HG02678 (cell line): ENCODE data around the gene PSME2.

ENCODE experiments used
- ATAC-seq: cut with Tn5 transposase; IDR thresholded peaks from one replicate; pipeline ENCODE4 v1.9.1; 2021; ENCODE audit warnings: mild to moderate bottlenecking, moderate library complexity; ENCODE audit not compliant: unreplicated experiment

Gene PSME2, protein sequence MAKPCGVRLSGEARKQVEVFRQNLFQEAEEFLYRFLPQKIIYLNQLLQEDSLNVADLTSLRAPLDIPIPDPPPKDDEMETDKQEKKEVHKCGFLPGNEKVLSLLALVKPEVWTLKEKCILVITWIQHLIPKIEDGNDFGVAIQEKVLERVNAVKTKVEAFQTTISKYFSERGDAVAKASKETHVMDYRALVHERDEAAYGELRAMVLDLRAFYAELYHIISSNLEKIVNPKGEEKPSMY

DNA sequence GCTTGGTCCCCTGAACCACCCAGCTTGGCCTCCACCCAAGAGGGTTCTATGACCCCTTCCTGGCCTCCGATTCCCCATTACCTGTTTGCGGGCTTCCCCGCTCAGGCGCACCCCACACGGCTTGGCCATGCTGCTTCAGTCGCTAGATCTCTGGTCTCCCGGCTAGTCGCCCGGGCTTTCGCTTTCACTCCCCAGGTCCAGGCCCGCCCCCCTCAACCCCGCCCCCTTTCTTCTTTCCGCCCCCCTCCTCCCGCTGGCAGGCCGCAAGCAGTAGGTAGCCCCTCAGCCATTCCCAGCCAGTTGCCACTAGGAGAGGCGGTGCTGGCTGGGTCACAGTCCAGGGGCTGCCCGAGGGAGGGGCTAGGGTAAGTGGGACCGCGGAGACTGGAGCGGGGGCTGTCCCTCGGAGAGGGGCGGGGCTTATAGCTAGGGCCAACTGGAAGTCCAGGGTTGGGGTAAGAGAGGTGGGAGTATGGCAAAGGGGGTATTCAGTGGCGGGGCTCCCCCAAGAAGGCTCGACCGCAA lies at the start of gene PSME2:
TSS of gene PSME2 (minus strand) at position 158 of the 525 bp plus-strand sequence. CDS start at position 129, 29 bp downstream.
- ATAC-seq: peak; percentile 59

DNA sequence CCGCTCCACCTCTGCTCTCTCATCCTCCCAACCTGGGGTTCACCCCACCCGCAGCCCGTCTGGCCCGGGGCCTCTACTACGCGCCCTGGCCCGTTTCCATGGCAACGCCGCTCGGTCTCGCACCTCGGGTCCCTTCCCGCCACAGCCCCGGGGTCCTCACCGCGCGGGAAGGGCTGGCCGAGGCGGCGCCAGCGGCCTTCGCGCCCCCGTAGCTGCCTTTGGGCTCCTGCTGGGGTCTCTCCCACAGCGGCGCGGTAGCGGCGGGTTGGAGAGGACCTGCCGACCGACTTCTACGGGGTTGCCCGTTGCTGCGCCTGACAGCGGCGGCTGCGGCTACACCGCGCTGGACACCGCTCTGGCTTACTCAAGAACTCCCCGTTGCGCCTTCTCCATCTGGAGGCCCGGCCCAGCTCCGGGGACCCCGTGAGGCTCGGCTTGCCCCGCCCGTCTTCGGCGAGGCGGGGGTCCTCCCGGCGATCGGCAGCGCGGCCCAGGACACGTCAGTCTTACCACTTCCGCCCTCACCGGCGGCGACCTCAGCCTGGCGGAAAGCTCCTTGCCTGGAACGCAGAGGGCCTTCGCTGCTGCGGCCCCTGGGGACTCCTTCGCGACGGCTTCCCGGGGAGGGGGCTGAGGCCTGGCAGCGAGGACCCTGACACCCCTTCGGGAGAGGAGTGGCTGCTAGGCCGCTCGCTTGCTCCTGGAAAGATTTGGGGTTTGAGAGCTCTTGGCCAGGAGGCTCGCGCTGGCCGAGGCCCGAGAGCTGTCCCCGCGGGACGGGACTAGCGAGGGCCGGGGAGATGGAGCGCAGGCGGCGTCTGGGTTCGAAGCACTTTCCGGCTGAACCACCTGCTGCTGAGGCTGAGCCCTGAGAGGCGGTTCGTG lies 49.0 kb upstream of the PSME2 start, which contains the start of gene TM9SF1:
TSS of gene TM9SF1 (minus strand) at position 256 of the 885 bp plus-strand sequence. CDS start 422 bp downstream, outside the sequence.
- ATAC-seq: peak; percentile 81

DNA sequence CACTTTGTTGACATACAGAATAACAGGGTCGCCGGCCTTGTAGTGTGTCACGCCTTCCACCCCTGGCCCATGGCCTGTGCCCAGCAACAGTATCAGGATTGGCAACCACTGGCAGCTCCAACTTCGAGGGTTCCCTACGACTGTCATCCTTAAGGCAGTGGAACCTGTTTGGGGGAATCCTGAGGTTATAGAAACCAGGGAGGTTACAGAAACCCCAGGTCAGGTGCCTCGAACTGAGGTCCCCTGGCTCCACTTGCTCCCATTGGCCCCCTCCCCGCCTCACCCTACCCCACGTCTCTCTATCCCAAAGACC lies 48.4 kb upstream of the PSME2 start:
- ATAC-seq: no peak

DNA sequence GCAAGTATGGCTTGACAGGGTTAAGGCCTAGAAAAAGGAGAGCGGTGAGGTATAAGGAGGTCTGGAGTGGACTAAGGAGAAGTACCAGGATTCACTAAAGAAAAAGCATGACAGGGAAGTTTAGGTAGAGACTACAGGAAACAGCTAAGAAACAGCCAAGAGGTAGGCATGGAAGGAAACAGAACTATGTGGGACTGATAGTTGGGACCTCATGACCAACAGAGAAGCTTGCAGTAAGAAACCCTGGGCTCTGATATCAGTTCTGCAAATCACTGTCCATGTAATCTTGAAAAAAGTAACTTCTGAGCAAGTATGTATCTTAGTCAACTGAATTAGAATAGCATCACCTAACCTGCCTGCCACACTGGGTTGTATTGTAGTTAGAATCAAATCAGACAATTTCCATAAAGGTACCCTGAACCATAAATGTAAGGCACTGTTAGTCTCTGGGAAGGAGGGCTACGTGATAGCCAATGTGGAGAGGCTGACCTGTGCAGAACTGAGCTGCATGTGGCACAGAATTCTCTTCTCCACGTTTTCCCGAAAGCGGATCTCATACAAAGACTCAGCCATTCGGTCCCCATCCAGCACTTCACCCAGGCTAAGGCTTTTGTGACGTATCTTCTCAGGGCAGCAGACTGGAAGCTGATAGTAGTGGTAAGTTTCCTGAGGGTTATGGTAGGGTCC lies 47.9 kb upstream of the PSME2 start:
- ATAC-seq: no peak

DNA sequence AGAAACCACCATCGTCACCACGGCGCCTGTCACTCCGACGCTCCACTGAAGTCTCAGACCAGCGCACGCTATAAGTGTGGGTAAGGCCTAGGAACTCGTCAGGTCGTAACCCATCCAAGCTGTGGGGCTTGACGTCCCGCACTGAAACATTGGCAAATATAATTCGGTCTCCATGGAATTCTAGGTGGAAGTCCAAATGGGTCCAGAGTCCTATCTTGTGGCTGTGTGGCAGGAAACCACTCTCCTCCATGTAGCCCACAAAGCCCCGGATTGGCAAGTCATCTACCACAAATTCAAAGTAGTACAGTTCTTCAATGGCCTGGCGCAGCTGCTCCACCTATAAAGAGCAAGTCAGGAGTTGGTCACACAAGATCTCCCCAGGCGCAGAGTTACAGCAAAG lies 46.5 kb upstream of the PSME2 start:
- no peak for ATAC-seq

DNA sequence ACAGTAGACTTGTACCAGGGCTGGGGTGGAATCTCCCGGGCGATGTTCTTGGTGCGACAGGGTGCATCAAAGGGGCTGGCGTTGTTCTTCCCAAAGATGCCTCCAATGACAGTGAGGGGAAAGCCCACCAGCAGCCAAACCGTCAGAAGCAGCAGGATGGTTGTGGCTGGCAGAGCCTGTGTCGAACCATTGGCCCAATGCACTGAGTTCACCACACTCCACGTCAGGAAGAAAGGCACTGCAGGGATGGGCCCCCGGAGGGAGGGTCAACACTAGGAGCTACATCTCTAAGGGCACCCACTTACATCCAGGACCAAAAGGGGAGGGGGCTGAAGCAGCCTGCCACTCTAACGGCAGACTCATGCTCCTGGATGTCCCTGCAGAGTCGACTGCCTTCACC lies 44.0 kb upstream of the PSME2 start:
- ATAC-seq: no peak

DNA sequence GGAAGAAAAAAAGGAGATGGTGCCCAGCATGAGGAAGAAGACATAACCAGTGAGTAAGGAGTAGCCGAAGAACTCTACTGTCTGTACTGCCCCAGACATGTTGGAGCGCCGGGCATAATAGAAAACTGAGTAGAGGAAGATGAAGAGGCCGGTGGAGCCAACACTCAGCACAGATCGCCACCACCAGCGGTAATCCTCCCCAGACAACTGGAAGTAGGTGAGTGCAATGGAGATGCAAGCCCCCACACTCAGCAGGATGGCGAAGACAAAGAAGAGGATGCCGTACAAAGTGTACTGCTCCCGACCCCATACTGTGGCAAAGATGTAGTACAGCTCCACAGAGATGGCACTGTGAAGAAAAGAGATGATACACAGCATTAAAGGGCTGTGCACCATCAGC lies 43.0 kb upstream of the PSME2 start:
- ATAC-seq: no peak

DNA sequence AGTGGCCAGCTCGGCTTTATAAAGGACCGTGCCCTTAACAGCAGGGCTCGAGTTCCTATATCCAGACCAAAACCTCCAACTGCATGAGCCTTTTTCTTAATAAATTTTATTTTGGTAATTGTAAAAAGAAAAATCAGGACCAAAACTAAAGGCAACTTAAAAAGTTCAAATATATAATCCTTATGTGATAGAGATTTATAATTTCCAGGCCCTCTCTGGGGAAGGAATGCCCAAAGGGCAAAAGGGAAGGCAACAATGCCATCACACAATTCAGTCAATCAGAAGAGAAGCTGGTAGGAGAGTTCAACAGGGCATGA lies 42.6 kb upstream of the PSME2 start:
- no peak for ATAC-seq

DNA sequence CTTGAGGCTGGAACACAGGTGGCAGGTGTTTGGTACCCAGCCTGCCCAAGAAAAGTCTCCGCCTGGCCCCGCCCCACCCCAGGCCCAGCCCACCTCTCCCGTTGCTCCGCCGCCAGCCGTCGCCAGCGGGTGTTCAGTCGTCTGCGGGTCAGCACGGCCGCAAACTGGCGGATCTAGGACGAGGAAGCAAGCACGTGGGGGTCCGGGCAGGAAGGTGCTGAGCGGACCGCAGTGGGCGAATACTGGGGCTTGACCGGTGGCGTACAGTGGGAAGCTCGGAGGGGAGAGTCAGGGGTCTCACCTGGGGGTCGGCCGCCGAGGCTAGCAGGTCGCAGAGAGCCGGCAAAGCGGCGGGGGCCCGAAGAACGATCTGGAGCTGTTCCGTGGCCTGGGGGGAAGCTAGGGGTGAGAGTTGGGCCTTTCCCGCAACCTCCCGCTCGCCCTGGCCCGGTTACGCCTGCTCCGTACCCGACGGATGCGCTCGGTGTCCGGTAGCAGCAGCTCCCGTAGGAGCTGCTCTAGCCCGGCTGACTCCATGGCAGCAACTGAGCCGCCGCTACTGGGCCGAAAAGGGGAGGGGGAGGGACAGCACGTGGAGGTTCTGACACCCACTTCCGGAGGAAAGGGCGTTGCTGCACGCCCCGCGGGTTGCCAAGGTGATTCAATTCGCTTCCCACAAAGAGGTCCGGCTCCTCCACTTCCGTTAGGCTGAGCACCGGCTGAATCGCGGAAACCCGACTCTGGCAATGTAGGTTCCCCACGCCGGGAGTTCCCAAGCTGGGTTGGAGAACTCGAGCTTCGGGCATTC lies 42.0 kb upstream of the PSME2 start, which contains the start of gene IPO4:
TSS of gene IPO4 (minus strand) at position 566 of the 808 bp plus-strand sequence. CDS start at position 537, 29 bp downstream.
- ATAC-seq: peak; percentile 90

DNA sequence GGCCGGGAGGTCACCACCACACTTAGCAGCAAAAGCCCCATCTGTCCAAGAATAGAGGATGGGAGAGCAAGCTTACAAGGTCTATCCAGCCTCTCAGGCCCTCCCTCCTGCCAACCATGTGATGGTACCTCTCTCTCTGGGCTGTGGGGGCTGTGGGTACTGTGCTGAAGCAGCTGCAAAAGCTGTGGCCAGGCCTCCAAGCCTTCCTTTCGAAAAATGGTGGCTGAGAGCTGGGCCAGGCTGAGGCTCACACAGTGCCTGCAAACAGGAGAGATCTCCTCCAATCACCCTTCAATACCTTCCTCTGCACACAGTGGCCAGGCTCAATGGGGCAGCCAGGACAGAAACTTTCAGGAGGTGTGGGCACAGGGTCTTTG lies 41.1 kb upstream of the PSME2 start:
- no peak for ATAC-seq

DNA sequence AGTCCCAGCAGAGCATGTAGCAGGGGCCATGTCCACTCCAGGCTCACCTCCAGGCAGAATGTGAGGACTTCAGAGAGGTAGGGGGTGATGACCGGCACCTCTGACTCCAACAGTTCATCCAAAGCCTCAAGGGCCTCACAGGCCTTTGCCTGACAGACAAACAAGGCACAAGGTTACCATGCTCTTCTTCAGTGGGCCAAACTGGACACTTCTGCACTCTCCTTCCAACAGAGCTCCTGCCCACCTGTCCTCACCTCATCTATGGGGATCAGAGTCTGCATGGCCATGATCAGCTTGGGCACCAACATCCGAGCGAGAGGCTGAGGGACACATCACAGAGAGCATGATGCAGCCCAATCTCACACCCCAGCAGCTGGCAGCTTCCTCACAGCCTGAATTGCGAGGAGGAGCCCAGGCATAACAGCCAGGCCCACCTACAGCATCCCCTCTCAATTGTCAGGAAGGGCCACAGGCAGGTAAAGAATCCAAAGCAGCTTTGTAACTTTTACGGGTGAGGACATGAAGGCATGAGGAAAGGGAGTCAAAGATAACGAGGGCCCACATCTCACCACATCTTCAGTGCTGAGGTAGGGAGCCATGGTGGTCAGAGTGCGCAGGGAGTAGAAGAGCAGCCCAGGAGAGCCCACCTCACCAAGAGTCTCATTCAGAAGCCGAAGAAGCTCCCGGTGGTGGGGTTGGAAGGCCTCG lies 40.6 kb upstream of the PSME2 start:
- ATAC-seq: no peak

DNA sequence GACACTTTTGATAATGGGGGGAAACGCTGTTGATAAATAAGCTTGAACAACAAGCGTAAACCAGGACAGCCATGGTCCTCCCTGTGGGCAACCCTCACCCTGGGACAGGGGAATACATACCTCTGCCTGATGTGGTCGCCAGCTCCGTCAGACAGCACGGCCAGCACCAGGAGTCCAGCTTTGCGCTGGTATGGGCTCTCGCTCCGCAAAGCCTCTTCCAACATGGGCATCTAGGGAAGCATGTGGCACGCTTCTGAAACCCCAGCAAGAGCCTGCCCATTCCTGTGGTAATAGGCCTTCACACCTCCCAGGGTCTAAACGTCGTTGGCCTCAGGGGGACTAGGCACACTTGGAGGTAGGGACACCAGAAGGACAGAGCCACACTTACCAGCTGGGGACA lies 39.3 kb upstream of the PSME2 start:
- ATAC-seq: no peak

DNA sequence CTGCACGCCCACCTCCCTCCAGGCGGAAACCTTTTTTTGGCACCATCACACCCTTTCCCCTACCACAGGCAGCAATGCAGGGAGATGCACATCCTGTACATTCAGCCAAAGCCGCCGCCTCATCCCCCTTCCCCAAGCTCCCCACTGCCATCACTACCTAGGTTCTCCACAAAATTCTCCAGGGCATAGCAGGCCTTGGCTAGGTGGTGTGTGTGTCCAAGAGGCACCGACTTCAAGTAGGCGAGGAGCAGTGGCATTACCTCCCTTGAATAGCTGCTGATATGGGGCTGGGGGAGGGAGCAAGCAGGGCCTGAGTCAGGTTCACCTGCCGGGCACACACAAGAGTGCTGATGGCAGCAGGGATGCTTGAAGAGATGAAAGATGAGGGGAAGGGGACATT lies 38.6 kb upstream of the PSME2 start:
- no peak for ATAC-seq

DNA sequence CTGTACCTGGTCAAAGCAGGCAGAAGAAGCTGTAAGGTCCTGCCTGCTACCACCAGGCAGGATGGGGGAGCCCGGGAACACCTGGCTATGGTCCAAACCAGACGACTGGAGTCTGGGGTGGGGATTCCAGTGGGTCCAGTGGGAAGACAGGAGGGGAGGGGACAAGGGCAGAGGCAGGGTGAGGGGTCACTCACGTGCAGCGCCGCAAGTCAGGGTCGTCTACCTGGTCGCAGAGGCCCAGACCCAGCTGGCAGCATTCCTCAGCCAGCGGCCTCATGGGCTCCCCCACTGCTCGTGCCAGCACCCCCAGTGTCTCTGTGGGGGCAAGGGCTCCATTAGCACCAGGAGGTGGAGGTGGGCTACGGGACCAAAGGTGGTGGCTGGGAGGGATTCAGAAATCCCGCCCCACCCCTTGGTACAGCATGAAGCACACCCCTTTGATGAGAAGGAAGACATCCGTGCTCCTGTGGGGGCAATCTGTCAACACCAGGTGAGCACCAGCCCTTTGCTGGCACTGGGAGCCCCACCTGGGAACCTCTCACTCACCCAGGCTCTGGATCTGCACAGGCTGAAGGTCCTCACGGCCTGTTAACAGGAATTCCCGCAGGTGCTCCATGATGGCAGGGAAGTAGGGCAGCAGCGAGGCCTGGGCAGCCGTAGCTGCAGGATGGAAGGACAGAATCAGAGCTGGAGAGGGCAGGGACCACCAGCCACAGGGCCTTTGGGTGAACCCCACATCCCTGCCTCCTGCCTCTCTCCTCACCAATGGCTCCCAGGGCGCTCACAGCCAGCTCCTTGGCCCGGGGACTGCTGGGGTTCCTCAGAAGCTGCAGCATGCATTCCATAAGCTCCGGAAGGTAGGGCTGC lies 37.9 kb upstream of the PSME2 start:
- no peak for ATAC-seq

DNA sequence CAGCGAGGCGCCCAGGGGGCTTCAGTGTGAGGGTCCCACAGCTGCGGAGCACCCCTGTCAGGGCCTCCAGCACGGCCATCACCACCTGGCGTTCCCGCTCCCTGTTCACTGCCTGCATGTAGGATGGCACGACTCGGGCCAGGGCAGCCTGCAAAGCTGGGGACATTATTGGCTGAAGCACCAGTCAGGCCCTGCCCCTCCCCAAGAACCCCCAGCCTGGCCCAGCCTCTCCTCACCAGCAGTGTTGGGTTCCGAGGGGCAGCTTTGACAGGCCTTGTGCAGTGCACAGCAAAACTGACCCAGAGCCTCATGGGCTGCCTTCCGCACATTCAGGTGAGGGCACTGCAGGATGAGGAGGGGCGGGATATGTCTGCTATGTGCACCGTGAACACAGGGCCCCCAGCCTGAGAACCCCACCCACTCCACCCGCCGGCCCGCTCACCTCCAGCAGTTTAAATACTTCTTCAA lies 36.6 kb upstream of the PSME2 start:
- no peak for ATAC-seq

DNA sequence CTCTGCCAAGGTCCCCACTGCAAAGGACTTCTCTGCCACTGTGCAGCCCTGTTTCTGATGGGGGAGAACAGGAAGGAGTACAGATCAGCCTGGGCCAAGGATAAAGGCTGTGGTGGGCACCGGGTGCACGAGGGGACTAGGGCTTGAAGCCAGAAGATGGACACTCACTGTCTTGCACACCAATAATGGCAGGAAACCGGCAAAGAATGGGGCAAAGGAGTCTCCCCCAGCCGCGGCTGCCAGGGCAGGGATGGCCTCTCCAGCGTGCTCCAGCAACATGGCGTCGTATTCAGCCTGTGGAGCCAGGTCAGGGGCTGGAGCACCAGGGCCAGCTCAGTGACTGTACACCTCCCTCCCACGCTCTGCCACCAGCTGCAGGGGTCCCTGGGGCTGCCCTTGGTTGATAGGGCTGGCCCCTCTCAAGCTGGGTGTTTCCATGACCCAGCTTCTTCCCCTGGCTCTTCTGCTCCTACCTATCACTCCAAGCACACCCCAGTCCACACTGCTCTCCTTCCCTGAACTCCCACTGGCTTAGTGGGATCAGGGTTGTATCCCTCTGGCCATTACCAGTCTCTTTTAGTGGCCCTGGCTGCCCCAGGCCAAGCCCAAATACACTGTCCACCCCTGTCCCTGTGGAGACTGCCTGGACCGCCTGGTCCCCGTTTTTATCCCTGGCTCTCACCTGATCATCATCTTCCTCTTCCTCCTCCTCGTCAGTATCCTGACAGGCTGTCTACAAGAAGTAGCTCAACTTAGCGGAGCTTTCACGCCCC lies 35.9 kb upstream of the PSME2 start:
- no peak for ATAC-seq

DNA sequence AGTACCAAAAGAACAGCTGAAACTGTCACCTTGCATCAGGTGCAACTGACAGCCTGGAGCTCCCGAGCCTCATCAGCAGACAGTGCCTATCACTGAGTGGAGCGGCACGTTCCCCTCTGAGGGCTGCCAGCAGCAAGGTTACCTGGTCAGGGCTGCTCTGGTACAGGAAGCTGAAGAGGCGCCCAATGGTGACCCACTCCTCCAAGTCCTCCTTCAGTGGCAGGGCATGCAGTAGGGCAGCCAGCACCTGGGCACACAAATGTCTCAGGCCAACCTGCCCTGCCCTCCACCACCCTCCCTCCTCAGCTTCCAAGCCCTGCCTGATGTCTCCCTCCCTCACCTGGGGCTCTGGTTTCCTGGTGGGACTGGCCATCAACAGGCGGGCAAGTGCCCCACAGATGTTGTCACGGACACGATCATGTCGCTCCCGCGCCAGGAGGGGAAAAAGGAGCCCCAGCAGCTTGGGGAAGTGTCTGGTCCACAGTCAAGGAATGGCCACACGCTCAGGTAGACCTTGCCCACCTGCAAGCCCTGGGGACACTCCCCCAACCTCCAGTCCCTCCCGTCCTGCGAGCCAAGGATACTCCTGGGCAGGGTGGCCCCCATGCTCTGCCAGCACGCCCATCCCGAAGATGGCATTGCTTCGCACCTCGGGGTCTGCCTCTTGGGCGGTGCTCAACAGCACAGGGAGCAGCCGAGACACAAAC lies 35.1 kb upstream of the PSME2 start:
- ATAC-seq: no peak
